ENCODE measurements around the gene ZNF512. TPM values are rescaled to one million over a fixed set of nuclear protein-coding genes. Genes with fewer than 3 reads are reported as not detected.
"Not testable (repeated sequence)": the region's sequence is repeated elsewhere in the genome, so short reads cannot be mapped to it uniquely, and the experiment has no call there.

Gene ZNF512
- total RNA-seq, 1 donor from 2014 or later, result 52.5 TPM

GRCh38 chr2:27613985-27614384 lies 31.1 kb downstream of the ZNF512 start:
- peaks cover 46% of the 10 kb centered on the region for H3K36me3 Mint-ChIP-seq (ENCODE audit: unreplicated experiment)
- TF ChIP-seq CTCF (IDR thresholded peaks at IDR 0.05), result no peak
- no peak overlapping the region for H3K4me3 Mint-ChIP-seq (ENCODE audit: unreplicated experiment)
- peaks cover 2% of the 10 kb centered on the region for H3K4me1 Mint-ChIP-seq (ENCODE audit: unreplicated experiment)
- no peaks in the 10 kb centered on the region for H3K27me3 Mint-ChIP-seq (ENCODE audit: unreplicated experiment)
- H3K27ac Mint-ChIP-seq (ENCODE audit: unreplicated experiment), result no peak overlapping the region
- H3K9me3 Mint-ChIP-seq (ENCODE audit: unreplicated experiment), result no peaks in the 10 kb centered on the region
- no peak for DNase-seq (ENCODE audit: extremely low spot score, unreplicated experiment)

- Mint-ChIP-seq H3K4me1 (ENCODE audit: unreplicated experiment) (peaks cover 2% of the 10 kb centered on the region), H3K36me3 (ENCODE audit: unreplicated experiment) (peaks cover 52% of the 10 kb centered on the region), H3K4me3 (ENCODE audit: unreplicated experiment) (no peak overlapping the region), H3K27me3 (ENCODE audit: unreplicated experiment) (no peaks in the 10 kb centered on the region), H3K27ac (ENCODE audit: unreplicated experiment) (no peak overlapping the region), H3K9me3 (ENCODE audit: unreplicated experiment) (no peaks in the 10 kb centered on the region)
- DNase-seq (ENCODE audit: extremely low spot score, unreplicated experiment), result no peak
- TF ChIP-seq CTCF (IDR thresholded peaks at IDR 0.05), result no peak
These were observed 32.5 kb downstream of the ZNF512 start for GRCh38 chr2:27615316-27615715.

GRCh38 chr2:27621524-27621923 lies 38.7 kb downstream of the ZNF512 start:
- TF ChIP-seq CTCF (IDR thresholded peaks at IDR 0.05), result no peak
- no peak overlapping the region for H3K4me3 Mint-ChIP-seq (ENCODE audit: unreplicated experiment)
- H3K27ac Mint-ChIP-seq (ENCODE audit: unreplicated experiment), result no peak overlapping the region
- no peak for DNase-seq (ENCODE audit: extremely low spot score, unreplicated experiment)
- peaks cover 16% of the 10 kb centered on the region for H3K4me1 Mint-ChIP-seq (ENCODE audit: unreplicated experiment)
- no peaks in the 10 kb centered on the region for H3K9me3 Mint-ChIP-seq (ENCODE audit: unreplicated experiment)
- H3K36me3 Mint-ChIP-seq (ENCODE audit: unreplicated experiment), result peaks cover 61% of the 10 kb centered on the region
- H3K27me3 Mint-ChIP-seq (ENCODE audit: unreplicated experiment), result no peaks in the 10 kb centered on the region

- Mint-ChIP-seq H3K27me3 (ENCODE audit: unreplicated experiment) (no peaks in the 10 kb centered on the region), H3K4me3 (ENCODE audit: unreplicated experiment) (no peak overlapping the region), H3K4me1 (ENCODE audit: unreplicated experiment) (peaks cover 30% of the 10 kb centered on the region), H3K9me3 (ENCODE audit: unreplicated experiment) (no peaks in the 10 kb centered on the region), H3K27ac (ENCODE audit: unreplicated experiment) (peak overlapping the region; percentile 68), H3K36me3 (ENCODE audit: unreplicated experiment) (peaks cover 51% of the 10 kb centered on the region)
- no peak for TF ChIP-seq CTCF (IDR thresholded peaks at IDR 0.05)
- no peak for DNase-seq (ENCODE audit: extremely low spot score, unreplicated experiment)
These were observed 40.1 kb downstream of the ZNF512 start for GRCh38 chr2:27622921-27623384.

GRCh38 chr2:27624943-27625342 lies 42.1 kb downstream of the ZNF512 start:
- Mint-ChIP-seq H3K9me3 (ENCODE audit: unreplicated experiment) (no peaks in the 10 kb centered on the region), H3K27me3 (ENCODE audit: unreplicated experiment) (no peaks in the 10 kb centered on the region), H3K27ac (ENCODE audit: unreplicated experiment) (no peak overlapping the region), H3K4me3 (ENCODE audit: unreplicated experiment) (no peak overlapping the region), H3K4me1 (ENCODE audit: unreplicated experiment) (peaks cover 34% of the 10 kb centered on the region), H3K36me3 (ENCODE audit: unreplicated experiment) (peaks cover 37% of the 10 kb centered on the region)
- DNase-seq (ENCODE audit: extremely low spot score, unreplicated experiment), result no peak
- TF ChIP-seq CTCF (IDR thresholded peaks at IDR 0.05), result no peak

GRCh38 chr2:27626323-27626722 lies 43.5 kb downstream of the ZNF512 start:
- not testable (repeated sequence) for H3K27me3 Mint-ChIP-seq (ENCODE audit: unreplicated experiment); DNase-seq (ENCODE audit: extremely low spot score, unreplicated experiment); H3K9me3 Mint-ChIP-seq (ENCODE audit: unreplicated experiment); H3K4me3 Mint-ChIP-seq (ENCODE audit: unreplicated experiment); H3K27ac Mint-ChIP-seq (ENCODE audit: unreplicated experiment)
- Mint-ChIP-seq H3K4me1 (ENCODE audit: unreplicated experiment) (peaks cover 40% of the 10 kb centered on the region), H3K36me3 (ENCODE audit: unreplicated experiment) (peaks cover 35% of the 10 kb centered on the region)

- not testable (repeated sequence) for DNase-seq (ENCODE audit: extremely low spot score, unreplicated experiment); H3K9me3 Mint-ChIP-seq (ENCODE audit: unreplicated experiment); H3K4me3 Mint-ChIP-seq (ENCODE audit: unreplicated experiment); H3K27me3 Mint-ChIP-seq (ENCODE audit: unreplicated experiment)
- Mint-ChIP-seq H3K4me1 (ENCODE audit: unreplicated experiment) (peaks cover 38% of the 10 kb centered on the region), H3K36me3 (ENCODE audit: unreplicated experiment) (peaks cover 32% of the 10 kb centered on the region), H3K27ac (ENCODE audit: unreplicated experiment) (peak overlapping the region; percentile 32)
These were observed 44.1 kb downstream of the ZNF512 start for GRCh38 chr2:27626921-27627320.

All from osteocyte (in vitro differentiated cells).